Measurements from ENCODE around the gene OSBPL3. TPM values are rescaled to one million over a fixed set of nuclear protein-coding genes. Genes with fewer than 3 reads are reported as not detected.

OSBPL3 gene
- total RNA-seq, 2 donors from 2014 or later: 3.1 to 8.2 TPM

GRCh38 chr7:24843821-24844434 lies 136.1 kb downstream of the OSBPL3 start:
- WGBS, 2 donors: 96 to 97% methylated on average over 5 of the region's 5 CpGs
- no peak overlapping the region for H3K27ac ChIP-seq
- H3K4me1 ChIP-seq: peaks cover 4% of the 10 kb centered on the region
- DNase-seq: no peak
- no peaks in the 10 kb centered on the region for H3K36me3 ChIP-seq (replicated peaks in 1 of 2; ENCODE audit: insufficient read depth in 1 of 2, low read depth in 2 of 2)
- no peak for TF ChIP-seq POLR2A (IDR thresholded peaks at IDR 0.05)
- TF ChIP-seq CTCF (IDR thresholded peaks at IDR 0.05): no peak
- intact Hi-C loops (cut with DNase I): no loop called here
- H3K9me3 ChIP-seq: no peaks in the 10 kb centered on the region
- H3K4me3 ChIP-seq: no peak overlapping the region
- ATAC-seq: no peak
- H3K27me3 ChIP-seq: no peaks in the 10 kb centered on the region

- Histone ChIP-seq H3K27me3 (no peaks in the 10 kb centered on the region), H3K27ac (no peak overlapping the region), H3K9me3 (no peaks in the 10 kb centered on the region), H3K36me3 (replicated peaks in 1 of 2; ENCODE audit: insufficient read depth in 1 of 2, low read depth in 2 of 2) (no peaks in the 10 kb centered on the region), H3K4me1 (peaks cover 2% of the 10 kb centered on the region), H3K4me3 (no peak overlapping the region)
- TF ChIP-seq POLR2A (IDR thresholded peaks at IDR 0.05): no peak
- no peak for TF ChIP-seq CTCF (IDR thresholded peaks at IDR 0.05)
- peak; percentile 33 for ATAC-seq
- DNase-seq: no peak
- intact Hi-C loops (cut with DNase I): no loop called here
- 83 to 85% methylated on average over 5 of the region's 5 CpGs for WGBS, 2 donors
Observed at GRCh38 chr7:24842449-24843241, 137.3 kb downstream of the OSBPL3 start.

- Histone ChIP-seq H3K9me3 (no peaks in the 10 kb centered on the region), H3K4me1 (no peaks in the 10 kb centered on the region), H3K4me3 (no peak overlapping the region), H3K27me3 (no peaks in the 10 kb centered on the region), H3K27ac (no peak overlapping the region), H3K36me3 (replicated peaks in 1 of 2; ENCODE audit: insufficient read depth in 1 of 2, low read depth in 2 of 2) (no peaks in the 10 kb centered on the region)
- no peak for TF ChIP-seq CTCF (IDR thresholded peaks at IDR 0.05)
- TF ChIP-seq POLR2A (IDR thresholded peaks at IDR 0.05): no peak
- no peak for ATAC-seq
- intact Hi-C loops (cut with DNase I): no loop called here
- no peak for DNase-seq
- 57 to 66% methylated on average over 2 of the region's 2 CpGs for WGBS, 2 donors
Observed at GRCh38 chr7:24842029-24842428, 137.9 kb downstream of the OSBPL3 start.

- intact Hi-C loops (cut with DNase I): no loop called here
Observed at GRCh38 chr7:24840563-24840962, 139.4 kb downstream of the OSBPL3 start.

More at GRCh38 chr7:24840563-24840962, 139.4 kb downstream of the OSBPL3 start:
- TF ChIP-seq POLR2A (IDR thresholded peaks at IDR 0.05) (no peak), CTCF (IDR thresholded peaks at IDR 0.05) (no peak)
- H3K36me3 ChIP-seq (replicated peaks in 1 of 2; ENCODE audit: insufficient read depth in 1 of 2, low read depth in 2 of 2): no peaks in the 10 kb centered on the region
- H3K9me3 ChIP-seq: no peaks in the 10 kb centered on the region
- no peak overlapping the region for H3K4me3 ChIP-seq
- no peak for ATAC-seq
- no peaks in the 10 kb centered on the region for H3K4me1 ChIP-seq
- no peak for DNase-seq
- no peaks in the 10 kb centered on the region for H3K27me3 ChIP-seq
- no peak overlapping the region for H3K27ac ChIP-seq

Data from body of pancreas (tissue), 4 donors.